Ovary (tissue), 9 donors: ENCODE data around the gene SH2D6. TPM values are rescaled to one million over a fixed set of nuclear protein-coding genes. Genes with fewer than 3 reads are reported as not detected.

Experiments
- DNase-seq, 5 donors: peaks; one replicate each; pipeline ENCODE4 v3.0.0-alpha.2; 2019 to 2020
- H3K27ac ChIP-seq, 2 donors: fragments of 200-600 bp; one replicate each; pipeline versions ENCODE4 v1.5.1 to v1.8.0; 2019 to 2022
- H3K27me3 ChIP-seq: fragments of 200-600 bp; one replicate; pipeline ENCODE4 v1.8.0; 2022
- H3K36me3 ChIP-seq: fragments of 200-600 bp; sonication (generic); one replicate; pipeline ENCODE4 v1.5.1; 2019
- H3K4me1 ChIP-seq: one replicate; pipeline ENCODE4 v1.8.1; 2013; ENCODE audit warnings: mild to moderate bottlenecking, moderate library complexity; ENCODE audit not compliant: insufficient read depth
- H3K4me3 ChIP-seq: fragments of 200-600 bp; sonication (generic); one replicate; pipeline ENCODE4 v1.5.1; 2017
- H3K9me3 ChIP-seq, 2 donors: fragments of 200-600 bp in 1 of 2; sonication (generic) in 1 of 2; one replicate each; pipeline versions ENCODE4 v1.5.1 to v1.8.1; 2013 to 2019; ENCODE audit warnings: mild to moderate bottlenecking in 1 of 2, moderate library complexity in 1 of 2
- CTCF ChIP-seq, 3 donors: fragments of 450-650 bp in 2 of 3; fragments of 200-600 bp in 1 of 3; IDR thresholded peaks; one replicate each; pipeline versions ENCODE4 v1.5.1 to v1.8.0; 2016 to 2022; ENCODE audit warnings: antibody characterized with exemption in 3 of 3, mild to moderate bottlenecking in 1 of 3
- EP300 ChIP-seq: sonication (generic); formaldehyde crosslinking; IDR thresholded peaks from one replicate; pipeline ENCODE4 v1.6.1; 2017; ENCODE audit warnings: antibody characterized with exemption
- POLR2A ChIP-seq: fragments of 450-650 bp; IDR thresholded peaks from one replicate; pipeline ENCODE4 v1.6.1; 2017; ENCODE audit warnings: antibody characterized with exemption, mild to moderate bottlenecking, moderate library complexity
- WGBS, 3 donors: extraction: QIAGEN DNeasy Blood & Tissue Kit in 1 of 3; methylation state at CpG; one replicate each; pipeline versions ENCODE4 v1.1.5 to v1.1.7; 2013 to 2017; 5-methylcytosine and 5-hydroxymethylcytosine counted together
- intact Hi-C, 4 donors: fragments of 100-400 bp; cut with DNase I; formaldehyde crosslinking; loops; one replicate each; pipeline versions ENCODE4 v1.11.0 to v1.15.1; 2022 to 2023
- polyA plus RNA-seq, 2 donors: library from polyadenylated mRNA; stranded (reverse); fragments of 200-250 nt in 1 of 2; fragments of 350-450 nt in 1 of 2; fragmentation: Illumina TruSeq in 1 of 2; extraction: RNeasy Lipid Tissue Mini Kit (QIAGEN cat#74804) in 1 of 2; gene quantifications; one replicate each; pipeline ENCODE4 v1.2.3, GENCODE V29; 2013 to 2014
- total RNA-seq, 7 donors: library from RNA; depleted of rRNA in 2 of 7; stranded (reverse); fragments of >200 nt in 2 of 7; fragmentation: NEBNext Ultra II Directional in 3 of 7; extraction: Animal tissue kit (Norgen Biotek cat#: 25700) in 3 of 7; gene quantifications; one replicate each; pipeline versions ENCODE4 v1.1.0 to v1.2.4, GENCODE V29; 2016 to 2023
- donor health status: DM: no; HTN: no; CAD: no; lungs with moderate emphysema.
- donor health status: DM: no; HTN: no; CAD: no.
- donor health status: Bipolar disorder and iron deficiency.
- donor health status: DM: yes; HTN: yes; CAD: no.
- donor health status: DM: no; HTN: no; CAD: no.
- donor health status: DM: yes; HTN: yes; CAD: no.

The SH2D6 gene
- total and polyA plus RNA-seq, 9 donors, result 0.12 to 1.9 (median 0.41) TPM; not detected in 5

GRCh38 chr2:85441864-85442263, 23.4 kb downstream of the SH2D6 start:
- no peaks in the 10 kb centered on the region for H3K27me3 ChIP-seq
- no peak overlapping the region for H3K4me3 ChIP-seq
- WGBS, 3 donors, result 67 to 75% (median 68%) methylated on average over 4 of the region's 4 CpGs
- no peak for DNase-seq
- intact Hi-C loops, result no loop called here
- peaks cover 19% of the 10 kb centered on the region for H3K4me1 ChIP-seq
- no peaks in the 10 kb centered on the region for H3K9me3 ChIP-seq
- H3K36me3 ChIP-seq, result no peaks in the 10 kb centered on the region
- no peak for TF ChIP-seq EP300
- no peak for TF ChIP-seq CTCF (IDR thresholded peaks at IDR 0.05)
- no peak for TF ChIP-seq POLR2A
- H3K27ac ChIP-seq, result no peak overlapping the region

- no peaks in the 10 kb centered on the region for H3K9me3 ChIP-seq
- H3K27ac ChIP-seq, result peak overlapping the region; percentile 21 to 69
- H3K4me1 ChIP-seq, result peaks cover 16% of the 10 kb centered on the region
- H3K4me3 ChIP-seq, result no peak overlapping the region
- TF ChIP-seq CTCF (IDR thresholded peaks at IDR 0.05), result no peak
- no peak for TF ChIP-seq POLR2A
- TF ChIP-seq EP300, result no peak
- no peaks in the 10 kb centered on the region for H3K36me3 ChIP-seq
- intact Hi-C loops, result no loop called here
- WGBS, 3 donors, result 82 to 88% (median 86%) methylated on average over 6 of the region's 6 CpGs
- DNase-seq, result no peak
- no peaks in the 10 kb centered on the region for H3K27me3 ChIP-seq
These were observed 26.2 kb downstream of the SH2D6 start for GRCh38 chr2:85444629-85445172.

GRCh38 chr2:85445316-85446295, 27.1 kb downstream of the SH2D6 start:
- H3K36me3 ChIP-seq, result no peaks in the 10 kb centered on the region
- 55 to 57% (median 56%) methylated on average over 5 of the region's 5 CpGs for WGBS, 3 donors
- no peak for TF ChIP-seq CTCF (IDR thresholded peaks at IDR 0.05)
- no peak for TF ChIP-seq POLR2A
- TF ChIP-seq EP300, result no peak
- H3K27ac ChIP-seq, result peak overlapping the region; percentile 28 to 69
- no peaks in the 10 kb centered on the region for H3K27me3 ChIP-seq
- no peaks in the 10 kb centered on the region for H3K9me3 ChIP-seq
- H3K4me3 ChIP-seq, result no peak overlapping the region
- peak; percentile 69 to 81 (median 80) for DNase-seq
- intact Hi-C loops, result no loop called here
- H3K4me1 ChIP-seq, result peaks cover 16% of the 10 kb centered on the region

- WGBS, 3 donors, result 71 to 80% (median 73%) methylated on average over 14 of the region's 14 CpGs
- no peaks in the 10 kb centered on the region for H3K27me3 ChIP-seq
- intact Hi-C loops, result no loop called here
- H3K36me3 ChIP-seq, result no peaks in the 10 kb centered on the region
- H3K27ac ChIP-seq, result peak overlapping the region; percentile 28 to 69
- no peak overlapping the region for H3K4me3 ChIP-seq
- no peak for DNase-seq
- no peaks in the 10 kb centered on the region for H3K9me3 ChIP-seq
- H3K4me1 ChIP-seq, result peaks cover 16% of the 10 kb centered on the region
- TF ChIP-seq POLR2A (no peak), CTCF (IDR thresholded peaks at IDR 0.05) (no peak), EP300 (no peak)
These were observed 28.0 kb downstream of the SH2D6 start for GRCh38 chr2:85446296-85447221.
